ENCODE data around the gene DERA.
"Not testable (repeated sequence)": the region's sequence is repeated elsewhere in the genome, so short reads cannot be mapped to it uniquely, and the experiment has no call there.

DERA gene

DNA sequence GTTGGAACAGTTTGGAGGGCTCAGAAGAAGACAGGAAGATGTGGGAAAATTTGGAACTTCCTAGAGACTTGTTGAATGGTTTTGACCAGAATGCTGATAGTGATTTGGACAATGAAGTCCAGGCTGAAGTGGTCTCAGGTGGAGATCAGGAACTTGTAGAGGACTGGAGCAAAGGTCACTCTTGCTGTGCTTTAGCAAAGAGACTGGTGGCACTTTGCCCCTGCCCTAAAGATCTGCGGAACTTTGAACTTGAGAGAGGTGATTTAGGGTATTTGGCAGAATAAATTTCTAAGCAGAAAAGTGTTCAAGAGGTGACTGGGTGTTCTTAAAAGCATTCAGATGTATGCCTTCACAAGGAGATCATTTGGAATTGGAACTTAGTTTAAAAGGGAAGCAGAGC, 102.6 kb downstream of the DERA start:
- not testable (repeated sequence) for DNase-seq

DNA sequence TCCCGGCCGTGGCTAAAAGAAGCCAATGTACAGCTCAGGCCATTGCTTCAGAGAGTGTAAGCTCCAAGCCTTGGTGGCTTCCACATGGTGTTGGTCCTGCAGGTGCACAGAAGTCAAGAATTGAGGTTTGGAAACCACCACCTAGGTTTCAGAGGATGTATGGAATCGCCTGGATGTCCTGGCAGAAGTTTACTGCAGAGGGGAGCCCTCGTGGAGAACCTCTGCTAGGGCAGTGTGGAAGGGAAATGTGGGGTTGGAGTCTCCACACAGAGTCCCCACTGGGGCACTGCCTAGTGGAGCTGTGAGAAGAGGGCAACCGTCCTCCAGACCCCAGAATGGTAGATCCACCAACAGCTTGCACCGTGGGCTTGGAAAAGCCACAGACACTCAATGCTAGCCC, 103.3 kb downstream of the DERA start:
- DNase-seq, result not testable (repeated sequence)

DNA sequence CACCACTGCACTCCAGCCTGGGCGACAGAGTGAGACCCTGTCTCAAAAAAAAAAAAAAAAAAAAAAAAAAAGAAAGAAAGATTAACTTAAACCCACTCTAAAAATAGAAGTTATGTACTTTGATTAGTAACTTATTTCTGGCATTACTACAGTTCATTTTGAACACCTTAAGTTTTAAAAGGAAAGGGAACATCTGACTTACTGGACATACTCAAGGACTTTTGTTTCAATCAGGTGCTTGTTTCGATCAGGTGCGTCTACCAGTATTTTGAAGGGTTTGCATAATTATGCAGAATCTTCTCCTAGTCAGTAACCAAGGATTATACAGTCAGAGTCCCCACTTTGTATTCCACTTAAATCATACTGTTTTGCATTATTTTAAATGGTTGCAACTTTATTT, 105.6 kb downstream of the DERA start:
- DNase-seq, result no peak

DNA sequence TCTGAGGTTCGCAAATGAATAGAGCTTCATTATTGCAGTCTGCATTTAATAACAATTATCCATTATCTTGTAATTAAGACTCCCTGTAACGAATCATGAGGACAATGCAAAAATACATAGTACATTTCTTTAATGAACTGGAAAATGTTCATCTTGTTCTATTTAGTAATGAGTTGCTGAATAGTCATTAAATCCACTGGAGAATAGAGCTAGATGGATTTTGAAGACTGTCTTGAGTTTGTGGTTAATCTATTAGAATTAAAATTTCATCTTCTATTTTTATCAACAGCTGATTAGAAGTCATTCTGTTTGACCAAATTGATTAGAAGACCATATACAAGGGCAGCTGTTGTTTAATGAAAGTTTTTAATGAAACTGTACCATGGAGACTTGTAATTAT, 107.2 kb downstream of the DERA start:
- DNase-seq, result no peak

DNA sequence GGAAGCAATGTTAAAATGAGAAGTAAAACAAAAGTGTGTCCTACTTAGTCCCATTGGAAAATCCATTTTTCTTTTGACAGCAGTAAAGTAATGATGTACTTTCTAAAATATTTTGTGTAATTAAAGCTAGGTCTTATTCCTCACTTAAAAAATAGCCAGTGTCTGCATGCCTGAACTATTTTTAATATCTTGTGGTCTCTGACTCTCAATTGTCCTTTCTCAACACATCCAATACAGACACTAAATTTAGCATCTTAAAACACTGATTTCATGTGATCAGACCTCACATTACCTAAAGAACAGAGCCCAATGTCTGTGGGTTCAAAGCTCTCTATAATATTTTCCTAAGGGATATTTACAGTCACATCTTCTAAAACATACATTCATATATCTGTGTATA, 108.0 kb downstream of the DERA start:
- DNase-seq, result peak; percentile 61

DNA sequence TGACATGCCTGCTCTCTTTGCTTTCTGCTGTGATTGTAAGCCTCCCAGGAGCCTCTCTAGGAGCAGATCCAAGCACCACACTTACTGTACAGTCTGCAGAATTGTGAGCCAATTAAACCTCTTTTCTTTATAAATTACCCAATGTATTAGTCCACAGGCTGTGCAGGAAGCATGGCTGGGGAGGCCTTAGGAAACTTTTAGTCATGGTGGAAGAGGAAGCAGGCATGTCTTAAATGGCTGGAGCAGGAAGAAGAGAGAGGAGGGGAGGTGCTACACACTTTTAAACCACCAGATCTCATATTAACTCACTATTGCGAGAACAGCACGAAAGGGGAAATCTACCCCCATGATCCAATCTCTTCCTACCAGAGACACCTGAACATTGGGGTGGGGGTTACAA, 108.9 kb downstream of the DERA start:
- no peak for DNase-seq

DNA sequence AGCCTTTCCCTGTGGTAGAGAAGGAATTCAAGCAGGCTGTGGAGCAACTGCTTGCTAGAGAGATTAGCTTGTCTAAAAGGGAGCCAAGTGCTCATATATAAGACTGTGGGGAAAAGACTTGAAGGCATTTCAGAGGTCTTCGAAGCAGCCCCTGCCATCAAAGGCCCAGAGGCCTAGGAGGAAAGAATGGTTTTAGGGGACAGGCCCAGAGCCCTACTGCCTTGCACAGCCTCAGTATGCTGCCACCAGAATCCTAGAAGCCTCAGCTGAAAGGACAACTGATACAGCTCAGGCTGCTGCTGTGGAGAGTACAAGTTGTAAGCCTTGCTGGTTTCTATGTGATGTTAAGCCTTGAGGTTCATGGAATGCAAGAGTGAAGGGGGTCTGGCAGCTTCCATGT, 109.9 kb downstream of the DERA start:
- DNase-seq, result no peak

DNA sequence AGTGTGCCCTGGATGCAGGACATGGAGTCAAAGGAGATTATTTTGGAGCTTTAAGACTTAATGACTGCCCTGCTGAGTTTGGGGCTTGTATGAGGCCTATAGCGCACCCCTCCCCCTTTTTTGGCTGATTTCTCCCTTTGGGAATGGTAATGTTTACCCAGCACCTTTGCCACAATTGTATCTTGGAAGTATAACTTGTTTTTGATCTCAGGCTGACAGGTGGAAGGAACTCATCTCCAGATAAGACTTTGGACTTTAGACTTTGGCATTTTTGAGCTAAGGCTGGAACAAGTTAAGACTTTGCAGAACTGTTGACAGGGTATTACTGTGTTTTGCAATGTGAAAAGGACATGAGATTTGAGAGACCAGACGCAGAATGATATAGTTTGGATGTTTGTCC, 110.5 kb downstream of the DERA start:
- DNase-seq, result no peak

DNA sequence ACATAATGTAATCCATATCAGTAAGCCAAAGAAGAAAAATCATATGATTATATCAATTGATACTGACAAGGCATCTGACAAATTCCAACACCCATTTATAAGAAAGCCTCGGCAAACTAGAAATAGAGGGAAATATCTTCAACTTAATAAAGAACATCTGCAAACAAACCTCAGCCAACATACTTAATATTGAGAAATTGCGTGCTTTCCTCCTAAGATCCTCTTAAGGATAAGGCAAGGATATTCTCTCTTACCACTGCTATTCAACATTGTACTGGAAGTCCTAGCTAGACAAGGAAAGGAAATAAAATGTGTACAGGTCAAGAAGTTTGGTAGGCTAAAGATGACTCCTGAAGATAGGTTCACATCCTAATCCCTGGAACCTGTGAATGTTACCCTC, 115.9 kb downstream of the DERA start:
- DNase-seq, result no peak

DNA sequence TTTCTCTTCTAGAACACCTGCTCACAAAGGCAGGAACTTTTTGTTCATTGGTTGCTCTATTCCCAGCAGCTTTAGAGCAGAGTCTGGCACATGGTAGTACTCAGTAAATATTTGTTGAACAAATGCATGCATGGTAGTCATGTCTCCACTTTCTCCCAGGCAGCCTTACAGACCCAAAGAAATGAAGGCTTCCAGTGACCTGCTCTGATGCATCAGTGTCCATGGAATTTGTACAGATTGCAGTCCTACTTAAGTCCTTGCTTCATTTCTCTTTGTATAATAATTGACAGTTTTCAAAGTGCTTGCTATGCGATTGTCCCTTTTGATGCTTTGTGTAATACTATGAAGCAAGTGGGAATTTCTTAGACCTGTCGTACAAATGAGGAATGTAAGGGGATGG, 119.6 kb downstream of the DERA start:
- no peak for DNase-seq

DNA sequence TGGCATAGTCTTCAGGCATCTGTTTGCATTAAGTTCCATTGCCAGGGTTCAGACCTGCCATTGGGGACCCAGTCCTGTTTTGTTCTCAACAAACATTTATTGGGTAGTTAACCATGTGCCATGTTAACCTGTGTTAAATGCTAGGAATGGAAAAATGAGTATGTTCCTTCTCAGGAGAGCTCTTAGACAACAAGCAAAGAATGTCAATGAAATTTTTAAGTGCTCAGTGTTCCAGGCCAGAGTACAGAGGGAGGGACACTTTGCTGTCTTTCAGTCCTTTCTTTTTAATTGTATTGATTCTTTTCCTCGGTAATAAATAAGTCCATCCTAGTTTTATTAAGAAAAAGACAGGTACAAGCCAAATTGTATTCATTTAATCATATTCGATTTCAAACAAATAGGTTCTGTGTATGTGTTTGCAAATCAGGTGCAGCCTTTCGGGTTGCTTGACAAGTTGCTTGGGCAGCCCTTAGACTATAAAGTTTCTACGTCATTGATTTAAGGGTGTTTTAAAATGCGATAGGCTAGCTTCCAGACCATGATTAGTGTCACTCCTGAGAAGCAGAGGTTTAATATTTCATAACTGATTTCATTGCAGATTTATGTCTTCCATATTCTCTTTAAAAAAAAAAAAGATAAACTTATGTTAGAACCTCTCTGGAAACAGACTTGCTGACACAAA, 123.1 kb downstream of the DERA start:
- DNase-seq, result no peak

DNA sequence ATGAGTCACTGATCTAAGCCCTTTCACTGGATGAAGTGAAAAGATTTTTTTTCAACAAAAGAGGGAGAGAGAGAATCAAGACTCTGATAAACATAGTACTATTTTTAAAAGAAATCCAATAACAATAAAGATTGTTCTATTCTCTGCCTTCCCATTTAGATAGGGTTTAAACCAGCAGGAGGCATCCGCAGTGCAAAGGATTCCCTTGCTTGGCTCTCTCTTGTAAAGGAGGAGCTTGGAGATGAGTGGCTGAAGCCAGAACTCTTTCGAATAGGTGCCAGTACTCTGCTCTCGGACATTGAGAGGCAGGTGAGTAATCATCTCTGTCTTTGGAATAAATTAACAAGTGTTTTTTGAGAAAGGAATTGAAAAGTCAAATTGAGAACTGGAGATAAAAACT, 124.9 kb downstream of the DERA start:
- no peak for DNase-seq

DNA sequence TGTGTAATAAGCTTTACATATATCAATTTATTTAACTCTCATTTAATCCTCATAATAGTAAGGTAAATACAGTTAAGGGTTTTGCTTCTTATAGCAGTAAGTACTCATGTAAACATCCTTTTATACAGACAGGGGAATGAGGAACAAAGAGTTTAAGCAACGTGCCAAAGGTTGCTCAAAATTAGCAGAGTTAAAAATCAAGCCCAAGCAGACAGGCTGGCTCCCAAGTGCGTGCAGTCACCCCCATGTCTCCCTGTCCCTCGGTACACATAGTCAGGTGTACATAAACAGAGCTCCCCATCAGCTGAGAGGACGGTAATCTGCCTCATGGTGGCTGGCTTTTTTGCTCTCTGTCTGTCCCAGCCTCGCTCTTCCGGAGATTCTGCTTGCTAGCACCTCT, 126.4 kb downstream of the DERA start:
- no peak for DNase-seq

DNA sequence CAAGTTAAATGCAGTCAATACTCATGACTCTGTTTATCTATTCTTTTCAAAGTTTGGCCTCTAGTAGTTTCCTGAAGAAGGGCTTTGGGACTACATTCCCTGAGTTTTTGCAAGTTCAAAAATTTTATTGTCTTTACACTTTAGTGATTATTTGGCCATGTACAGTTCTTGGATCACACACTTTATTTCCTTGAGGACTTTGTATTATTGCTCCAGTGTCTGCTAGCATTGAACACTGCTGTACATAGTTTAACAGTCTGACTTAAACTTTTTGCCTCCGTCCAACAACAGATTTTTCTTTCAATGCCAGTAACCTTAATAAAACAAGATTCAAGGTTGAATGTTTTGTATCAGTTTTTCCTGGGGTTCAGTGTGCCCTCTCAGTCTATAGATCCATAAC, 132.3 kb downstream of the DERA start:
- DNase-seq, result no peak

DNA sequence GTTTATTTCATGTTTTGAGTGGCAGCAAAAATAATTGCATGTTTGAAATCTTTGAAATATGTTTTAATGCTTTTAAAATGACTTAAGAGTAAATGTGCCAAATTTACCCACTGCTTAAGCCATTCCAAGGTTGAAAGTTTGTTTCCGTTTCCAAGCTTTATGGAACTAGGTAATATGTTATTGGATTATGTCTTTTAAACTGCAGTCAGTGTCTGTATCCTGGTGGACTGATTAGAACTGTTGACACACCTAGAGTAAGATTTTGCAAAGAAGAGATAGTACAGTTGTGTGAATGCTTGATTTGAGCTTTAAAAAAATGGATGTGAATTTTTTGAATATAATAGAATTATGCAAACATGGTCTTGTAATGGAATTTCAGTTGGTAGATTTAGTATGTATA, 135.1 kb downstream of the DERA start:
- DNase-seq, result no peak

DNA sequence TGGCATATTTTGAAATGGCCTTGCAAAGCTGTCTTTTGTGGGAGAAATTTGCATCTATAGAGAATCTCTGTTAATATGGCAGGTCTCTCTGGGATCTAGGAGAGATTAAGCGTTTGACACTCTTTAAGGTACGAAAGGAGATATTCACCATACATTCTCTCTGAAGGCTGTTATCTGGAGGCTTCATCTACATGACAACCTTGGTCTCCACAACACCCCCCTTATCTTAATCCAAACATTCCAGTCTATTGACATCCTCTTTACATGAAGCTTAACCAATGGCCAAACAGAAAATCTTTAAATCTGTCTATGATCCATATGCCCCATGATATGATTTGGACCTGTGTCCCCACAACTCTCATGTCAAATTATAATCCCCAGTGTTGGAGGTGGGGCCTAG, 137.4 kb downstream of the DERA start:
- no peak for DNase-seq

DNA sequence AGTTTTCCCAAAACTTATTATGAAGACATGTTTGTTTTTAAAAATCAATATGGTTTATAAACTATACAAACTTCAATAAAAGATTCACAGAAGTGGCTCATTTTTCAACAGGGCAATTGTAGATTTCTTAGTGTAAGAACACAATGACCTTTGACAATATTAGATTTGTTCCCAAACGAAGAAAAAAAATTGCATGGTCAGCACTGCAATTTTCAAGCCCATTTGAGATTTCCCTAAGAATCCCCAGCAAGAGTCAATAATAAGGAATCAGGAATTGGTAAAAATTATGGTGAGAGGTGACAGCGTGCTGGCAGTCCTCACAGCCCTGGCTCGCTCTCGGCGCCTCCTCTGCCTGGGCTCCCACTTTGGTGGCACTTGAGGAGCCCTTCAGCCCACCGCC, 145.8 kb downstream of the DERA start:
- DNase-seq, result no peak

DNA sequence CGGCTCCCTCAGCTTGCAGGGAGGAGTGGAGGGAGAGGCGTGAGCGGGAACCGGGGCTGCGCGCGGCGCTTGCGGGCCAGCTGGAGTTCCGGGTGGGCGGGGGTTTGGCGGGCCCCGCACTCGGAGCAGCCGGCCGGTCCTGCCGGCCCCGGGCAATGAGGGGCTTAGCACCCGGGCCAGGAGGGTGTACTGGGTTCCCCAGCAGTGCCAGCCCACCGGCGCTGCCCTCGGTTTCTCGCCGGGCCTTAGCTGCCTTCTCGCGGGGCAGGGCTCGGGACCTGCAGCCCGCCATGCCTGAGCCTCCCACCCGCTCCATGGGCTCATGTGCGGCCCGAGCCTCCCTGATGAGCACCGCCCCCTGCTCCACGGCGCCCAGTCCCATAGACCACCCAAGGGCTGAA, 146.2 kb downstream of the DERA start:
- DNase-seq, result not testable (repeated sequence)

DNA sequence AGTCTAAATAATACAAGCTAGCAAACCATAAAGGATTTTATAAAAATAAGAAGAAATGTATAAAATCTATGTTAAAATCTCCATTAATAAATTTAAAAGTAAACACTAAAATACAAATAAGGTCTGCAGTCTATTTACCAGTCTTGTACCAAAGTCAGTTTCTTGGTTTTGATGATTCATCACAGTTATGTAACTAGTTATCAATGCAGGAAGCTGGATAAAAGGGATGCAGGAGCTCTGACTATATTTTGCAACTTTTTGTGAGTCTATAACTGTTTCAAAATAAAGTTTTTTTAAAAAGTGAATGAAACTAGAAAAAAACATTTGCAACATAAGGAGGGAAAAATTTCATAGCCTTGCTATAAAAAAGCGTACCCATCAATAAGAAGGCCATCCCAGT, 151.5 kb downstream of the DERA start:
- no peak for DNase-seq

DNA sequence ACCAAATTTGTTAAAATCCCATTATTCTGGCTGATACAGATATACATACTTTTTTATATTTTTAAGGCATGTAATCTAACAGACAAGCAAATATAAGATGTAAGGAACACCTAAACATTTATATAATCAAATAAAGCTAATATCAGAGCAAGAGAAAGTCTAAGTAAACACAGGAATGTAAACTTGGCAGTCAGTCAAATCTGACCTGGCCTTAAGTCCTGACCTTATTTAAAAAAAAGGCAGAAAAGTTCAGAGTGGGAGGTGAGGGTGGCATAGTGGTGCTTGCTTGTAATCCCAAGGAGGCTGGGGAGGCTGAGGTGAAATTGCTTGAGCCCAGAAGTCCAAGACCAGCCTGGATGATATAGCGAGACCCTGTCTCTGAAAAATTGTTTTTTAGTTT, 152.6 kb downstream of the DERA start:
- no peak for DNase-seq

DNA sequence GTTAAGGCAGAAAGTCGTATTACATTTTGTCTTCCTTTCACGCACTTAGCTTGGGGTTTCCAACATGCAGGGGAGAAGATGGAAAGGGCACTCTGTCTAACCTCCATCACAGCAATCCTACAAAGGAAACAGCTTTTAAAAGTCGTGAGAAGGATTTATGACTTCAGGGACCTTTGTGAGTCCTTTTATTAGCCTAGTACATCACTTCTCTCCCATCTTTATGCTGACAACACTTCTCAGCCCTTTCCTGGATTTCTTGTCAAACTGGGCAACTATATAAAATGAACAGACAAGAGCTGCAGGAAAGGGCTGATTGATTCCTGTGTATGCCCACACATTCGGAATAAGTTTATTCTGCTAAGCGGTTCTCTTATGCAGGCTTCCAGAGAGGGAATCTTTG, 159.0 kb downstream of the DERA start:
- DNase-seq, result no peak

DNA sequence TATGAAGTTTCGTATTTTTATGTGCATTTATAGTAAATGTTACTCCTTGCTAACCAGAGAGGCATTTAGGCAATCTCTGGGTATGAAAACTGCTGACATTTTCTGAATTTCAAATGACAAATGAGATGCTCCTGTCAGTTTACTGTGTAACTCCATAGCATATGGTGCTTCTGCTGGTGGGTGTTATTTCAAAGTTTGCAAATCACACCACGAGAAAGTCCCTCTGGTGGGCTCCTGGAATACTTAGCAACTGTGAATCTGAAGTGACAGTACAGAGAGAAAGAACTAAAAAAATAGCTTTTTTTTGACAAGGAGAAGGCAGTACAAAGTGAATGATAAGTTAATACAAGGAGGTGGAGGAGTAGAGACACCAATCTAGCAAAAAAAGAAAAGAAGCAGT, 161.5 kb downstream of the DERA start:
- DNase-seq, result no peak

DNA sequence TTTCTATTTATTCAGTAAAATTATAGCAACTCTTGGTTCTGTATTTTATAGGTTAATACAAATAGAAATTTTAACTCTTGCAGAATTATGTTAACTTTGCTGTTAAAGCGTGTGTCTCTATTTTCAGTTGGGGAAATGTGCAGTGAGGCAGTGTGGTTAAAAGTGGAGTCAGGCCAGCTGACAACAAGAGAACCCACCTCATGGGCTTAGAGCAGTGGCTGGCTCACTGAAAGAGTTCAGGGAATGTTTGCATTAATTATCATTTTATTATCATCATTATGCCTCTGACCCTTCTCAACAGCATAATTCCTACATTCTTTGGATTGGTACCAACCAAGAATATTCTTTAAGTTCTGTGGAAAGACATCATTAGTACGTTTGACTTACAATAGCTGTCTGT, 163.8 kb downstream of the DERA start:
- no peak for DNase-seq

DNA sequence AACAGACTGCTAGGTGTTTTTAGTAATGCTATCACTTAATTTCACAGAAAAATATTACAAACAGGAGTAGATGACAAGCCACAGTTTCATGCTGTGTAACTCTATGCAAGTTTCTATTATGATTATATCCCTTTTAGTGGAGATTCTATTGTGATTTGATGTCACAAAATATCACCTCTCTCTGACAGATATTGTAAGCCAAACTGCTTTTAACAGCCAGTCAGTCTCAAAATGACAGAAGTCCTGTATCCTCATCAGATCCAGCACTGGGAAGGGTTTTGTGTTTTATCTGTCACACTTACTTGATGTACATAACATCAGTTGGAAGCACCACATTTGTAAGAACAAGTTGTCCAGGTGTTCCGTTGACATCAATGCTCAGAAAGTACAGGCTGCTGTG, 164.8 kb downstream of the DERA start:
- DNase-seq, result no peak

DNA sequence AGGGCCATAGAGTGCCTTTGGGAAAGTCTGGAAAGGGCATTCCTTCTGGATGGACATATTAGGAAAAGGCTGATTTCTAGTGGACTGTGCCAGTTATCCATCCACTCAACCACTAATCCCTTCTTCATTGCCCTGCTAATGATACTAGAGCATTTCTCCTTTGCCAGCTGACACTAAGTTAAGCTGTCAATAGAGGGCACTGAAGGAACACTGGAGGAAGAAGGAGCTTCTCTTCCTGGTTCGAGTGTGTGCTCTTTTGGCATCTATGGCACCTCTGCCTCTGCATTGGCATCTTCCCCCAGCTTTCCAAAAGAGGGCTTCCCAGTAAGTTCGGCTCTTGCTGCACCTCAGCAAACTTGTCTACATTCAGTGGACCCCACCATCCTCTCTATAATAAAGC, 165.4 kb downstream of the DERA start:
- peak; percentile 12 for DNase-seq
